A673 (cell line): Measurements from ENCODE around the gene UQCC2. TPM values are rescaled to one million over a fixed set of nuclear protein-coding genes. Genes with fewer than 3 reads are reported as not detected.

Experiments used
- BruUV-seq: library from RNA; stranded (reverse); fragments of 400-500 nt; replicated peaks from 2 replicates; lab custom pipeline; 2021; lab: Mats Ljungman, UMichigan
- CTCF ChIA-PET: fragments of 300-600 bp; sonication (Branson Sonifier 250); formaldehyde crosslinking; loops from one replicate; lab custom pipeline; 2022; ENCODE audit warnings: antibody characterized with exemption; lab: Charles Lee
- POLR2A ChIA-PET: fragments of 300-600 bp; sonication (Branson Sonifier 250); formaldehyde crosslinking; loops from one replicate; lab custom pipeline; 2022; ENCODE audit warnings: antibody characterized with exemption; ENCODE audit not compliant: low non-redundant PET; lab: Charles Lee
- DNase-seq: peaks from one replicate; pipeline ENCODE4 v3.0.0-alpha.2; 2015; ENCODE audit warnings: low spot score
- H3K27ac ChIP-seq: fragments of 200-600 bp; sonication (generic); 2 replicates; pipeline ENCODE4 v1.5.1; 2016; ENCODE audit warnings: mixed run types, low read depth, mild to moderate bottlenecking, mixed read lengths, antibody characterized with exemption, low read length; ENCODE audit not compliant: poor library complexity, severe bottlenecking
- H3K27me3 ChIP-seq: fragments of 200-600 bp; sonication (generic); replicated peaks from 2 replicates; pipeline ENCODE4 v1.6.1; 2017; ENCODE audit warnings: mixed run types, low read depth, mild to moderate bottlenecking, mixed read lengths, antibody characterized with exemption, low read length; ENCODE audit not compliant: insufficient read depth, poor library complexity
- H3K36me3 ChIP-seq: fragments of 200-600 bp; sonication (generic); 2 replicates; pipeline ENCODE4 v1.6.1; 2016; ENCODE audit warnings: mixed run types, mild to moderate bottlenecking, mixed read lengths, antibody characterized with exemption, low read length; ENCODE audit not compliant: insufficient read depth, poor library complexity, severe bottlenecking
- H3K4me1 ChIP-seq: fragments of 200-600 bp; sonication (generic); 2 replicates; pipeline ENCODE4 v1.6.1; 2017; ENCODE audit warnings: mixed run types, mild to moderate bottlenecking, mixed read lengths, antibody characterized with exemption, low read length; ENCODE audit not compliant: insufficient read depth, poor library complexity, severe bottlenecking
- H3K4me3 ChIP-seq: fragments of 200-600 bp; sonication (generic); 2 replicates; pipeline ENCODE4 v1.5.1; 2016; ENCODE audit warnings: low read depth, mixed run types, mild to moderate bottlenecking, mixed read lengths, low read length; ENCODE audit not compliant: poor library complexity, severe bottlenecking
- H3K9me3 ChIP-seq: fragments of 200-600 bp; sonication (generic); 2 replicates; pipeline ENCODE4 v1.6.1; 2016; ENCODE audit warnings: mixed run types, low read depth, mild to moderate bottlenecking, mixed read lengths, antibody characterized with exemption, low read length; ENCODE audit not compliant: poor library complexity, severe bottlenecking
- EZH2 ChIP-seq: fragments of 200-600 bp; sonication (generic); IDR thresholded peaks from 2 replicates; pipeline ENCODE4 v1.6.1; 2017; ENCODE audit warnings: borderline replicate concordance, low read depth, mild to moderate bottlenecking, mixed read lengths, antibody characterized with exemption, low read length; ENCODE audit not compliant: poor library complexity, severe bottlenecking
- intact Hi-C: fragments of 100-400 bp; cut with micrococcal nuclease; formaldehyde crosslinking; loops from one replicate; pipeline ENCODE4 v1.10.0; 2022; ENCODE audit not compliant: unreplicated experiment
- total RNA-seq: library from RNA; stranded (reverse); gene quantifications from 2 replicates; pipeline ENCODE4 v1.2.3, GENCODE V29; 2021
- TF ChIP-seq, protein P1 (sequence below): fragments of 300-800, 200-600 bp; sonication (generic); conservative IDR thresholded peaks from 2 replicates; pipeline ENCODE4 v1.5.1; 2017; ENCODE audit warnings: low read depth, mild to moderate bottlenecking, antibody characterized with exemption, low read length, moderate library complexity, mixed read lengths

The UQCC2 gene
- total RNA-seq, 1 experiment from 2014 or later = 124 TPM

DNA sequence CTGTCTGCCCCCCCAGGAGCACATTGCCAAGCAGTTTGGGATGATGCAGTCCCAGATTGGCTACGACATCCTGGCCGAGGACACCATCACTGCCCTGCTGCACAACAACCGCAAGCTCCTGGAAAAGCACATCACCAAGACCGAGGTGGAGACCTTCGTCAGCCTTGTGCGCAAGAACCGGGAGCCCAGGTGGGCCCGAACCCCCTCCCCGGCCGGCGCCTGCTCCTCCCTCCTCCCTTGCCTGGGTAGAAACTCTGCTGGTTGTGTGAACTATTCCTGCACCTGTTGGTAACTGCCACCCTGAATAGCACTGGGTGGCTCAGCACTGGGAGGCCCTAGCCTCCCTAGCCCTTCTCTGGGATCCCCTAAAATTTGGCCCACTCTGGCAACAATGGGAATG, 43.7 kb downstream of the UQCC2 start:
- no TSS peak for BruUV-seq
- H3K27ac ChIP-seq = no peak overlapping the region
- H3K9me3 ChIP-seq = no peaks in the 10 kb centered on the region
- ChIA-PET CTCF (no interaction called here), POLR2A (no interaction called here)
- intact Hi-C loops = no loop called here
- TF ChIP-seq, protein P1, sequence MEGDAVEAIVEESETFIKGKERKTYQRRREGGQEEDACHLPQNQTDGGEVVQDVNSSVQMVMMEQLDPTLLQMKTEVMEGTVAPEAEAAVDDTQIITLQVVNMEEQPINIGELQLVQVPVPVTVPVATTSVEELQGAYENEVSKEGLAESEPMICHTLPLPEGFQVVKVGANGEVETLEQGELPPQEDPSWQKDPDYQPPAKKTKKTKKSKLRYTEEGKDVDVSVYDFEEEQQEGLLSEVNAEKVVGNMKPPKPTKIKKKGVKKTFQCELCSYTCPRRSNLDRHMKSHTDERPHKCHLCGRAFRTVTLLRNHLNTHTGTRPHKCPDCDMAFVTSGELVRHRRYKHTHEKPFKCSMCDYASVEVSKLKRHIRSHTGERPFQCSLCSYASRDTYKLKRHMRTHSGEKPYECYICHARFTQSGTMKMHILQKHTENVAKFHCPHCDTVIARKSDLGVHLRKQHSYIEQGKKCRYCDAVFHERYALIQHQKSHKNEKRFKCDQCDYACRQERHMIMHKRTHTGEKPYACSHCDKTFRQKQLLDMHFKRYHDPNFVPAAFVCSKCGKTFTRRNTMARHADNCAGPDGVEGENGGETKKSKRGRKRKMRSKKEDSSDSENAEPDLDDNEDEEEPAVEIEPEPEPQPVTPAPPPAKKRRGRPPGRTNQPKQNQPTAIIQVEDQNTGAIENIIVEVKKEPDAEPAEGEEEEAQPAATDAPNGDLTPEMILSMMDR = no peak
- no peak for TF ChIP-seq EZH2
- no peaks in the 10 kb centered on the region for H3K27me3 ChIP-seq
- peaks cover 21% of the 10 kb centered on the region for H3K36me3 ChIP-seq
- DNase-seq = no peak
- no peaks in the 10 kb centered on the region for H3K4me1 ChIP-seq
- H3K4me3 ChIP-seq = no peak overlapping the region

DNA sequence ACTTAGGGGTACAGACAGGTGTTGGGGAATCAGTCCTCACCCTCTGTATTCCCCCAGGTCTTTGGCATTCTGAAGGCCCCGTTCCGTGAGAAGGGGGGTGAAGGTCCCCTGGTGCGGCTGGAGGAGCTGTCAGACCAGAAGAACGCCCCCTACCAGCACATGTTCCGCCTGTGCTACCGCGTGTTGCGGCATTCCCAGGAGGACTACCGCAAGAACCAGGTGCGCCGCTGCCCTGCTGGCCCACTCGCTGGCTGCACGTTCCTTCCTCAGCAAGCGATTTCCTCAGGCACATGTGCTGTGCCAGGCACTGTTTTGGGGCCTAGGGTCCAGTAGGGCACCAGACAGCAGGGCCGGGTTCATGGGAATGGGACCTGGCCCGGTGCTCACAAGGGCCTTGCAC, 44.4 kb downstream of the UQCC2 start:
- no peak for DNase-seq
- TF ChIP-seq EZH2 = no peak
- TF ChIP-seq, protein P1 = no peak
- Histone ChIP-seq H3K4me1 (no peaks in the 10 kb centered on the region), H3K27ac (no peak overlapping the region), H3K36me3 (peaks cover 21% of the 10 kb centered on the region), H3K4me3 (no peak overlapping the region), H3K9me3 (no peaks in the 10 kb centered on the region), H3K27me3 (no peaks in the 10 kb centered on the region)
- ChIA-PET CTCF (no interaction called here), POLR2A (interaction anchor here (0.6 kb wide), 1 partner anchor 21 kb away, joined by 3 read pairs; no protein-coding TSS in a partner anchor)
- intact Hi-C loops = no loop called here
- BruUV-seq = no TSS peak

DNA sequence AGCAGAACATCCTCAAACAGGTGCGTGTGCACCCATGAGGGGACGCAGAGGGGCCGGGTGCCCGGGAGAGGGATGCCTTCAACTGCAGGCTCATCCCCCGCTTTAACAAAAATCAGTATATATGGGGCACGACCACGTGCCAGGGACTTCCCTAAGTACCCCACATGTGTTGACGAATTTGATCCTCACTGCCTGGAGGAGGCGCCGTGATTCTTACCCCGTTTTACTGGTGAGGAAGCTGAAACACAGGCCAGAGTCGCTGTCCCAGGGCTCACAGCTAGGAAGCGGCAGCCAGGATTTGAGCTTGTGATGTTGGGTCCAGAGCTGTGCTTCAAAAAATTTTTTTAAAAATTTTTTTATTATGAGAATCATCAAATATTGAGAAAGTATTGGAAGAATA, 45.5 kb downstream of the UQCC2 start:
- Histone ChIP-seq H3K4me3 (no peak overlapping the region), H3K27ac (no peak overlapping the region), H3K9me3 (no peaks in the 10 kb centered on the region), H3K4me1 (no peaks in the 10 kb centered on the region), H3K27me3 (no peaks in the 10 kb centered on the region), H3K36me3 (peaks cover 16% of the 10 kb centered on the region)
- BruUV-seq = no TSS peak
- POLR2A ChIA-PET = no interaction called here
- CTCF ChIA-PET = no interaction called here
- DNase-seq = no peak
- TF ChIP-seq, protein P1 = peak; percentile 22; the same call in 1 of the 2 replicates
- TF ChIP-seq EZH2 = no peak
- intact Hi-C loops = no loop called here
